K562 (cell line): ENCODE results near the gene GGA3. TPM values are rescaled to one million over a fixed set of nuclear protein-coding genes. Genes with fewer than 3 reads are reported as not detected.
A peak's percentile ranks its signal among the peaks of the same experiment; 100 is the strongest.

Source experiments
- ATAC-seq: fragments of 200-7000 bp; cut with Tn5 transposase; 3 replicates; pipeline ENCODE4 v1.9.1; 2020; ENCODE audit warnings: moderate library complexity
- BruUV-seq: library from RNA; stranded (reverse); fragments of 400-500 nt; replicated peaks from 2 replicates; lab custom pipeline; 2021; lab: Mats Ljungman, UMichigan
- CTCF ChIA-PET: fragments of 300-600 bp; formaldehyde crosslinking; extraction: SDS; loops from one replicate; lab custom pipeline; 2021; ENCODE audit warnings: low intra/inter-chr PET ratio; lab: Yijun Ruan, JAX
- POLR2A ChIA-PET: fragments of 300-600, 350-650 bp; sonication (Branson Sonifier 250); formaldehyde crosslinking; extraction: SDS; loops from one replicate; lab custom pipeline; 2021; ENCODE audit warnings: antibody characterized with exemption, inconsistent platforms; lab: Yijun Ruan, JAX
- DNase-seq, 4 experiments: peaks; one replicate each; pipeline versions ENCODE4 v3.0.0 to v3.0.0-alpha.2; 2011 to 2018; ENCODE audit warnings: low spot score in 3 of 4, mixed read lengths in 3 of 4; ENCODE audit errors: extremely low read depth in 1 of 4
- FAIRE-seq: peaks from 2 replicates; lab custom pipeline; 2011; peaks lifted over from hg19 to GRCh38; lab: Jason Lieb, UNC
- H2AFZ ChIP-seq: 2 replicates; pipeline ENCODE4 v1.6.0; 2011; ENCODE audit warnings: low read depth, low read length, control low read depth, inconsistent platforms
- H3K27ac ChIP-seq: fragments of 200-600 bp; 3 replicates; pipeline ENCODE4 v1.8.0; 2011; ENCODE audit warnings: low read depth, mild to moderate bottlenecking, control low read depth, inconsistent platforms, low read length, moderate library complexity, mixed read lengths; ENCODE audit errors: extremely low read depth
- H3K27me3 ChIP-seq, 2 experiments: fragments of 300-600 bp in 1 of 2; 2 replicates in 1 of 2; 3 replicates in 1 of 2; pipeline versions ENCODE4 v1.6.0 to v1.8.0; 2011; ENCODE audit warnings: inconsistent platforms in 2 of 2, low read length in 2 of 2, mild to moderate bottlenecking in 1 of 2, mixed read lengths in 1 of 2, moderate library complexity in 1 of 2; ENCODE audit not compliant: control insufficient read depth in 2 of 2, insufficient read depth in 2 of 2
- H3K36me3 ChIP-seq: fragments of 300-600 bp; 3 replicates; pipeline ENCODE4 v1.8.0; 2011; ENCODE audit warnings: mild to moderate bottlenecking, low read length, inconsistent platforms; ENCODE audit not compliant: control insufficient read depth, insufficient read depth
- H3K4me1 ChIP-seq, 2 experiments: fragments of 200-600 bp in 1 of 2; replicated peaks in 1 of 2; 2 replicates in 1 of 2; 3 replicates in 1 of 2; pipeline versions ENCODE4 v1.5.1 to v1.8.0; 2011; ENCODE audit warnings: inconsistent platforms in 2 of 2, low read length in 2 of 2, mild to moderate bottlenecking in 1 of 2, mixed read lengths in 1 of 2, moderate library complexity in 1 of 2; ENCODE audit not compliant: control insufficient read depth in 2 of 2, insufficient read depth in 2 of 2
- H3K4me2 ChIP-seq: 2 replicates; pipeline ENCODE4 v1.6.1; 2011; ENCODE audit warnings: low read length, control low read depth, inconsistent platforms, mixed read lengths; ENCODE audit not compliant: insufficient read depth
- H3K4me3 ChIP-seq: fragments of 200-600 bp; sonication (generic), shearing (Covaris generic); 2 replicates; pipeline ENCODE4 v1.5.1; 2016; ENCODE audit warnings: control low read depth, inconsistent platforms
- H3K79me2 ChIP-seq: fragments of 200-600 bp; 3 replicates; pipeline ENCODE4 v1.8.0; 2011; ENCODE audit warnings: low read length, inconsistent platforms; ENCODE audit not compliant: control insufficient read depth, insufficient read depth
- H3K9ac ChIP-seq, 2 experiments: 2 replicates each; pipeline versions ENCODE4 v1.6.0 to v1.6.1; 2011; ENCODE audit warnings: low read depth in 2 of 2, low read length in 2 of 2, control low read depth in 1 of 2, inconsistent platforms in 1 of 2, mild to moderate bottlenecking in 1 of 2, mixed read lengths in 1 of 2; ENCODE audit not compliant: insufficient read depth in 1 of 2
- H3K9me1 ChIP-seq: one replicate; pipeline ENCODE4 v1.6.0; 2011; ENCODE audit warnings: inconsistent platforms, mild to moderate bottlenecking, low read length, moderate library complexity; ENCODE audit not compliant: control insufficient read depth, insufficient read depth
- H3K9me3 ChIP-seq: replicated peaks from 2 replicates; pipeline ENCODE4 v1.5.1; 2011; ENCODE audit warnings: low read depth, low read length, inconsistent platforms; ENCODE audit not compliant: control insufficient read depth, insufficient read depth
- H4K20me1 ChIP-seq: replicated peaks from 2 replicates; pipeline ENCODE4 v1.6.1; 2011; ENCODE audit warnings: low read length, inconsistent platforms, mixed read lengths; ENCODE audit not compliant: control insufficient read depth, insufficient read depth
- ARID1B ChIP-seq: fragments of 450-650 bp; IDR thresholded peaks from 2 replicates; pipeline ENCODE4 v1.6.1; 2016; ENCODE audit warnings: antibody characterized with exemption, mild to moderate bottlenecking, inconsistent platforms
- CBFA2T2 ChIP-seq: fragments of 450-650 bp; conservative IDR thresholded peaks from 2 replicates; pipeline ENCODE4 v1.6.1; 2017; ENCODE audit warnings: mild to moderate bottlenecking
- CBFA2T3 ChIP-seq: fragments of 450-650 bp; IDR thresholded peaks from 2 replicates; pipeline ENCODE4 v1.6.1; 2017
- CEBPB ChIP-seq: fragments of 450-650 bp; IDR thresholded peaks from 2 replicates; pipeline ENCODE4 v1.6.1; 2016; ENCODE audit warnings: missing genetic modification characterization, missing compliant biosample characterization
- DMBX1 ChIP-seq: fragments of 250-450 bp; sonication (Bioruptor Pico); IDR thresholded peaks from 2 replicates; pipeline ENCODE4 v1.8.0; 2022; ENCODE audit warnings: inconsistent platforms, mild to moderate bottlenecking, moderate library complexity, borderline replicate concordance
- EP300 ChIP-seq: IDR thresholded peaks from 2 replicates; pipeline ENCODE4 v1.6.1; 2012; ENCODE audit warnings: low read length, improper control_type of control experiment
- IRF2 ChIP-seq: sonication (generic); formaldehyde crosslinking; IDR thresholded peaks from 2 replicates; pipeline ENCODE4 v1.8.1; 2022; ENCODE audit warnings: mild to moderate bottlenecking, missing genetic modification reagents
- MEIS2 ChIP-seq: fragments of 450-650 bp; IDR thresholded peaks from 2 replicates; pipeline ENCODE4 v1.6.1; 2014; ENCODE audit warnings: mild to moderate bottlenecking; ENCODE audit not compliant: partially characterized antibody
- NR2C1 ChIP-seq, 2 experiments: fragments of 450-650 bp; IDR thresholded peaks; 2 replicates each; pipeline ENCODE4 v1.6.1; 2017; ENCODE audit warnings: mild to moderate bottlenecking in 2 of 2, antibody characterized with exemption in 1 of 2, inconsistent platforms in 1 of 2, missing compliant biosample characterization in 1 of 2, missing genetic modification characterization in 1 of 2
- PKNOX1 ChIP-seq: fragments of 450-650 bp; IDR thresholded peaks from 2 replicates; pipeline ENCODE4 v1.6.1; 2016
- RAD51 ChIP-seq: fragments of 450-650 bp; IDR thresholded peaks from 2 replicates; pipeline ENCODE4 v1.7.1; 2016; ENCODE audit warnings: low read depth, mild to moderate bottlenecking, borderline replicate concordance
- RHOXF2B ChIP-seq: fragments of 250-450 bp; sonication (Bioruptor Pico); conservative IDR thresholded peaks from 2 replicates; pipeline ENCODE4 v1.5.1; 2021
- SIRT6 ChIP-seq: IDR thresholded peaks from one replicate; pipeline ENCODE4 v1.6.1; 2012; ENCODE audit warnings: low read depth, mild to moderate bottlenecking, control low read depth, inconsistent platforms, low read length, moderate library complexity
- SMAD4 ChIP-seq: fragments of 250-450 bp; sonication (Bioruptor Pico); conservative IDR thresholded peaks from 2 replicates; pipeline ENCODE4 v1.8.0; 2021; ENCODE audit warnings: inconsistent platforms, mild to moderate bottlenecking, moderate library complexity
- USF1 ChIP-seq: sonication (generic); formaldehyde crosslinking; IDR thresholded peaks from 2 replicates; pipeline ENCODE4 v1.9.0; 2022; ENCODE audit warnings: mild to moderate bottlenecking, missing genetic modification reagents
- USF2 ChIP-seq: sonication (generic); formaldehyde crosslinking; IDR thresholded peaks from 2 replicates; pipeline ENCODE4 v1.5.0; 2020; ENCODE audit warnings: missing genetic modification reagents
- ZBTB33 ChIP-seq: sonication (generic); formaldehyde crosslinking; IDR thresholded peaks from 2 replicates; pipeline ENCODE4 v1.8.1; 2023; ENCODE audit warnings: mild to moderate bottlenecking, missing genetic modification reagents
- ZKSCAN3 ChIP-seq: fragments of 250-450 bp; sonication (Bioruptor Pico); IDR thresholded peaks from 2 replicates; pipeline ENCODE4 v1.4.0; 2020
- WGBS: fragments of 100-300 bp; shearing (Covaris generic); methylation state at CpG from one replicate; pipeline ENCODE4 v1.1.6; 2016; ENCODE audit warnings: low coverage, mixed read lengths; ENCODE audit not compliant: insufficient coverage; ENCODE audit errors: missing lambda C conversion rate; 5-methylcytosine and 5-hydroxymethylcytosine counted together
- in situ Hi-C: fragments of 300-500 bp; cut with MboI; formaldehyde crosslinking; loops from 4 replicates; pipeline ENCODE4 v1.15.0; 2018; ENCODE audit warnings: inconsistent platforms, mixed read lengths
- intact Hi-C: fragments of 100-400 bp; cut with micrococcal nuclease; formaldehyde crosslinking; loops from 2 replicates; pipeline ENCODE4 v1.14.2; 2022
- polyA plus RNA-seq, 8 experiments: library from polyadenylated mRNA; depleted of rRNA in 4 of 8; stranded (reverse) in 5 of 8; unstranded in 3 of 8; fragments of >200 nt; fragmentation: Nextera tagmentation in 2 of 8; fragmentation: Illumina TruSeq in 1 of 8; extraction: Ambion mirVana in 2 of 8; extraction: Trizol in 1 of 8; gene quantifications; 2 replicates each; pipeline versions ENCODE4 v1.2.1 to v1.2.3, GENCODE V29; 2011 to 2014; ENCODE audit warnings: inconsistent platforms in 1 of 8, missing spikeins in 1 of 8
- total RNA-seq, 7 experiments: library from RNA; depleted of rRNA in 6 of 7; stranded (reverse); fragments of >200 nt in 6 of 7; fragmentation: Illumina TruSeq in 2 of 7; extraction: Trizol in 2 of 7; gene quantifications; 2 replicates each; pipeline versions ENCODE4 v1.2.1 to v1.2.3, GENCODE V29; 2011 to 2021; ENCODE audit warnings: low replicate concordance in 1 of 7

Gene GGA3
- total and polyA plus RNA-seq, 9 of the 15 experiments (the other 6 are each of a cell fraction or from before 2014, with no cell fraction given) = 5.7 to 64.9 (median 25.4) TPM

GRCh38 chr17:75301502-75302206, 40.2 kb upstream of the GGA3 start:
- CTCF ChIA-PET = no interaction called here
- TF ChIP-seq EP300 = 0 out of 2 replicates have a peak, but pooled peaks have one; percentile 17
- TF ChIP-seq USF2 (CRISPR knock-in tag) = peak; percentile 74
- peak; percentile 81 for TF ChIP-seq RAD51
- peak; percentile 53 for TF ChIP-seq CBFA2T2
- peak; percentile 89 for TF ChIP-seq ZBTB33 (CRISPR knock-in tag)
- no peak for TF ChIP-seq IRF2 (CRISPR knock-in tag)
- TF ChIP-seq USF1 (CRISPR knock-in tag) = peak; percentile 67
- TF ChIP-seq RHOXF2B (CRISPR knock-in tag) = no peak
- TF ChIP-seq PKNOX1 = peak; percentile 43; the same call in 1 of the 2 replicates
- TF ChIP-seq DMBX1 (CRISPR knock-in tag) = peak; percentile 38; the same call in 1 of the 2 replicates
- TF ChIP-seq CBFA2T3 = peak; percentile 53
- peak; percentile 98 for TF ChIP-seq SMAD4 (CRISPR knock-in tag)
- TF ChIP-seq NR2C1 (IDR thresholded peaks at IDR 0.05) = no peak
- TF ChIP-seq NR2C1 (tag; IDR thresholded peaks at IDR 0.05) = 0 out of 2 replicates have a peak, but pooled peaks have one; percentile 23
- peak; percentile 39 for TF ChIP-seq MEIS2
- TF ChIP-seq ARID1B = peak; percentile 28; the same call in 1 of the 2 replicates
- no peak for TF ChIP-seq SIRT6
- TF ChIP-seq CEBPB (tag) = peak; percentile 92
- no peak for TF ChIP-seq ZKSCAN3

More at GRCh38 chr17:75301502-75302206, 40.2 kb upstream of the GGA3 start:
- H3K9me1 ChIP-seq = no peaks in the 10 kb centered on the region
- intact Hi-C loops = no loop called here
- no peaks in the 10 kb centered on the region for H4K20me1 ChIP-seq
- 0 out of 2 replicates have a peak overlapping the region, but pooled peaks have one; percentile 14 for H2AFZ ChIP-seq
- H3K27me3 ChIP-seq = no peaks in the 10 kb centered on the region
- H3K9ac ChIP-seq = no peak overlapping the region
- FAIRE-seq (no peak), ATAC-seq (peak; percentile 81), DNase-seq (peak in 2 of 4 experiments; percentile 11 to 43)
- peak overlapping the region; percentile 32; the same call in 1 of the 2 replicates for H3K4me2 ChIP-seq
- H3K27ac ChIP-seq = no peak overlapping the region
- no peaks in the 10 kb centered on the region for H3K9me3 ChIP-seq
- no peaks in the 10 kb centered on the region for H3K36me3 ChIP-seq
- 50% methylated on average over 17 of the region's 17 CpGs for WGBS
- in situ Hi-C loops = no loop called here
- POLR2A ChIA-PET = interaction anchor here (0.6 to 1.4 kb wide), 7 partner anchors 12 to 289 kb away, joined by 3 to 4 read pairs (median 3); partner anchors contain the start of genes MRPL58 and SLC25A19
- H3K79me2 ChIP-seq = no peaks in the 10 kb centered on the region
- peaks cover 6% of the 10 kb centered on the region in 2 experiments; a peak in 3 of 5 replicates for H3K4me1 ChIP-seq
- no peak overlapping the region for H3K4me3 ChIP-seq
- no TSS peak for BruUV-seq
